Measurements from ENCODE around the gene SAXO1. TPM values are rescaled to one million over a fixed set of nuclear protein-coding genes. Genes with fewer than 3 reads are reported as not detected.
A peak's percentile ranks its signal among the peaks of the same experiment; 100 is the strongest.

The SAXO1 gene
- polyA plus RNA-seq, 2 donors = 0.02 TPM; not detected in 1

DNA sequence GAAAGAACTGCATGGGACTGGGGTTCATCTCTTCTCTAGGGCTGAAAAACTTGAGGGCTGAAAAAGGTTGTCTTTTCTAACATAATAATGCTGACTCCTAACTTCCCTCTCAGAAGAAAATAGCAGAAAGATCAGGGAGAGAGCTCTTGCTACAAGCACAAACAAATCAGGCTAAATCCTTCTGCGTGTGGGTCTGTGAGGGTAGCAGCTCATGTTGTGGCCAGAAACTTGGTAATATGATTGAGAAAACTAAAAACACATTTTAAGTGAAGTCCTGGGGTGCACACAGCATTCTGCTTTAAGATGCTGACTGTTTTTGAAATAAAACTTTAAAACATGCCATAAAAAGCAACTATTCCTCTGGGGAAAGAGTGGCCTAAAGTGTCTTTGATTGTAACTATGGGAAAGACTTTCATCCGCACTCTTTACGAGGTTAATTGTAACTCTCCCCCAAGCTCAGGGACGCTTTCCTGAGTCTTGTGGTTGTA is 56.7 kb downstream of the SAXO1 start:
- no peak overlapping the region for H3K4me3 ChIP-seq (ENCODE audit: low read depth in 1 of 2, low read length in 2 of 2)
- no peak overlapping the region for H3K27ac ChIP-seq (ENCODE audit: low read depth in 2 of 2, low read length in 1 of 2)
- no peaks in the 10 kb centered on the region for H3K9me3 ChIP-seq (ENCODE audit: control insufficient read depth in 2 of 2, insufficient read depth in 1 of 2, low read depth in 1 of 2, low read length in 1 of 2)
- H3K4me1 ChIP-seq (ENCODE audit: control insufficient read depth in 2 of 2, insufficient read depth in 2 of 2, low read length in 1 of 2) = no peaks in the 10 kb centered on the region
- no peaks in the 10 kb centered on the region for H3K36me3 ChIP-seq (ENCODE audit: control insufficient read depth in 2 of 2, insufficient read depth in 2 of 2, low read length in 1 of 2)
- WGBS, 2 donors = 39 to 61% methylated on average over 4 of the region's 4 CpGs
- no peaks in the 10 kb centered on the region for H3K27me3 ChIP-seq (ENCODE audit: control insufficient read depth in 1 of 2, insufficient read depth in 2 of 2, low read length in 2 of 2)

DNA sequence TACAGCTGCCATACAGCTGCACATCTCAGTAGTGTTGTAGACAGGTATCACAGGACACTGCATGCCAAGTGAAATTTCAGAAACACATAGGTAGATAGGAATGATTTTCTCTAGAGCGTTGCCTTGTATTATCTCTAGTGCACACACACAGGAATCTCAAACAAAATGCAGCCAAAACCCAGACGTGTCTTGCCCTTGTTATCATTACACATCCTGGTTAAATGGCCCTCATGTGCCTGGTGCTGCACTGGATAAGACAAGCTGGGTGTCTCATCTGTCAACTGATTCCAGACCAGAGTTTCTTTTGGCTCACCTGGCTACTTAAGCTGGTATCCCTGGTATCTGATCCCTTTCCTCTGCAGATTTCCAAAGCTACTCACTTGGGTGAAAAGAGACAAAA is 59.7 kb downstream of the SAXO1 start:
- H3K27ac ChIP-seq (ENCODE audit: low read depth in 2 of 2, low read length in 1 of 2) = no peak overlapping the region
- no peaks in the 10 kb centered on the region for H3K27me3 ChIP-seq (ENCODE audit: control insufficient read depth in 1 of 2, insufficient read depth in 2 of 2, low read length in 2 of 2)
- no peaks in the 10 kb centered on the region for H3K9me3 ChIP-seq (ENCODE audit: control insufficient read depth in 2 of 2, insufficient read depth in 1 of 2, low read depth in 1 of 2, low read length in 1 of 2)
- no peak overlapping the region for H3K4me3 ChIP-seq (ENCODE audit: low read depth in 1 of 2, low read length in 2 of 2)
- H3K4me1 ChIP-seq (ENCODE audit: control insufficient read depth in 2 of 2, insufficient read depth in 2 of 2, low read length in 1 of 2) = no peaks in the 10 kb centered on the region
- no peaks in the 10 kb centered on the region for H3K36me3 ChIP-seq (ENCODE audit: control insufficient read depth in 2 of 2, insufficient read depth in 2 of 2, low read length in 1 of 2)
- WGBS, 2 donors = 90 to 92% methylated on average over 2 of the region's 2 CpGs

DNA sequence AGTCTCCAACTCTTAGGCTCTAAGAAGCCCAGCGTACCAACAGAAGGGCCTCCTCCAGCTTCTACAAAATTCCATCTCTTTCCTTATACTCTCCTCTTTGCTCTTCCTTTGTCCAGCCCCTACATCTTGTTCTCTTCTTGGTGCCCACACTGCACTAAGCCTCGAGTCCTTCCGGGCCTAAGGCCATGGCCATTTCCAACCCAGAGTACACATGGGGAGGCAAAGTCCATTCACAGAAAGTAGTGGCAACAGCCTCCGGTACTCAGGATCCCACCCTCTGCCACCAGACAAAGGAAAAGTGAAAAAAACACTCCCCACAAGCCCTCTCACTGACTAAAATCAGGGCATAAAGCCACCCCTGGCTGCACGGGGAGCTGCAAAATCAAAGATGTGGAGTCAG is 60.3 kb downstream of the SAXO1 start:
- Histone ChIP-seq H3K27me3 (ENCODE audit: control insufficient read depth in 1 of 2, insufficient read depth in 2 of 2, low read length in 2 of 2) (no peaks in the 10 kb centered on the region), H3K4me1 (ENCODE audit: control insufficient read depth in 2 of 2, insufficient read depth in 2 of 2, low read length in 1 of 2) (peaks cover 0 to 4% of the 10 kb centered on the region in 2 donors), H3K36me3 (ENCODE audit: control insufficient read depth in 2 of 2, insufficient read depth in 2 of 2, low read length in 1 of 2) (no peaks in the 10 kb centered on the region), H3K27ac (ENCODE audit: low read depth in 2 of 2, low read length in 1 of 2) (no peak overlapping the region), H3K9me3 (ENCODE audit: control insufficient read depth in 2 of 2, insufficient read depth in 1 of 2, low read depth in 1 of 2, low read length in 1 of 2) (no peaks in the 10 kb centered on the region), H3K4me3 (ENCODE audit: low read depth in 1 of 2, low read length in 2 of 2) (no peak overlapping the region)
- WGBS, 2 donors = 79 to 82% methylated on average over 5 of the region's 5 CpGs

DNA sequence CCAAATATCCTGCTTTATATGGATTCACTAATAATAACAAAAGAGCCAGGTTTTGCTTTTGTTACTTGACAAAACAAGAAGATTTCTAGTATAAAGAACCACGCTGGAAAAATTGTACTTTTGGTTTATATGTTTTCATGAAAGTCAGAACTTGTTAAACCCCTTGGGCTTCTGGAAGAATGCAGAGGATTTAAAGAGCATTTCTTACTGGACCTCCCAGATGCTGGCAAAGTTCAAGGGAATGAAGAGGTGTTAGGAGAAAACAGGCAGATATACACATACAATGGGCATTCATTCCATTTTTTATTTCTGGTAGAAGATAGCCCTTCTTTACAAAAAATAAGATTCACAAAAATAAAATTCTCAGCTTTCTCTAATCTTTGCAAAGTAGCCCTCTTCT is 61.1 kb downstream of the SAXO1 start:
- H3K27ac ChIP-seq (ENCODE audit: low read depth in 2 of 2, low read length in 1 of 2) = no peak overlapping the region
- H3K9me3 ChIP-seq (ENCODE audit: control insufficient read depth in 2 of 2, insufficient read depth in 1 of 2, low read depth in 1 of 2, low read length in 1 of 2) = no peaks in the 10 kb centered on the region
- H3K36me3 ChIP-seq (ENCODE audit: control insufficient read depth in 2 of 2, insufficient read depth in 2 of 2, low read length in 1 of 2) = no peaks in the 10 kb centered on the region
- H3K4me1 ChIP-seq (ENCODE audit: control insufficient read depth in 2 of 2, insufficient read depth in 2 of 2, low read length in 1 of 2) = peaks cover 0 to 4% of the 10 kb centered on the region in 2 donors
- no peaks in the 10 kb centered on the region for H3K27me3 ChIP-seq (ENCODE audit: control insufficient read depth in 1 of 2, insufficient read depth in 2 of 2, low read length in 2 of 2)
- H3K4me3 ChIP-seq (ENCODE audit: low read depth in 1 of 2, low read length in 2 of 2) = no peak overlapping the region
- 61 to 68% methylated on average over 1 of the region's 1 CpG for WGBS, 2 donors

DNA sequence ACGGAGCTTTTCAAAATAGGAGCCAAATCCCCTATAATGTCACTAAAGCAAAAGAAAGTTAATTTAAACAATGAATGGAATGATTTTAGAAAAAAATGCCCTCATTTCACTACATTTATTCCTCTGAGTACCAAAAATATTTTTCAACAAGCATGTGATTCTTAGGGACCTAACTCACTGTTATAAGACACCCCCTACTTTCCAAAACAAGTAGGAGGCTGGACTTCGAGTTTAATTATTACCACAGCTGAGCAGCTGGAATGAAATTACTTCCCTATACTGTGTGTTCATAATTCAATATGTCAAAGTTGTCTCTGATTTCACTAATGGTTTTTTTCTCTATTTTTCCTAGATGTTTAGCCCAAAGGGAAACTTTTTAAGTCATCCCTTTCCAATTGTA is 61.6 kb downstream of the SAXO1 start:
- 51 to 59% methylated on average over 2 of the region's 2 CpGs for WGBS, 2 donors

DNA sequence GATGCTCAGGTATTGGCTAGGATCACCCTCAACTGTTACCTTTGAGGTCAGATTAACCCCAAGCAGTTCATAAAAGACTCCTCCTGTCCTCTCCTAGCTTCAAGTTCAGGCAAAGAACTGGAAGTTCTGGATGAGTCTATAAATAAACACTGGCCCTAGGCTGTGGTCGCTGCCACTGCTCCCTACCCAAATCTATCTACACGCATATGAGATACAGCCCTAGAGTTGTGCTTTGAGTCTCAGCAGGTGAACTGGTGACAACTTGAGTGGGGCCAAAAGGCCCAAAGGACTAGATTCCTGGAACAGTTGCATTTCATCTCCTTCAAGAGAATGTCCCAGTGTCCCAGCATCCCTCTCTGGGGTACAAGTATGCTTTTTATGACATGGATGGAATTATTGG is 62.6 kb downstream of the SAXO1 start:
- H3K36me3 ChIP-seq (ENCODE audit: control insufficient read depth in 2 of 2, insufficient read depth in 2 of 2, low read length in 1 of 2) = no peaks in the 10 kb centered on the region
- no peak overlapping the region for H3K27ac ChIP-seq (ENCODE audit: low read depth in 2 of 2, low read length in 1 of 2)
- WGBS, 2 donors = 47 to 70% methylated on average over 2 of the region's 2 CpGs
- no peaks in the 10 kb centered on the region for H3K9me3 ChIP-seq (ENCODE audit: control insufficient read depth in 2 of 2, insufficient read depth in 1 of 2, low read depth in 1 of 2, low read length in 1 of 2)
- H3K4me1 ChIP-seq (ENCODE audit: control insufficient read depth in 2 of 2, insufficient read depth in 2 of 2, low read length in 1 of 2) = peaks cover 0 to 4% of the 10 kb centered on the region in 2 donors
- no peak overlapping the region for H3K4me3 ChIP-seq (ENCODE audit: low read depth in 1 of 2, low read length in 2 of 2)
- H3K27me3 ChIP-seq (ENCODE audit: control insufficient read depth in 1 of 2, insufficient read depth in 2 of 2, low read length in 2 of 2) = no peaks in the 10 kb centered on the region

More for the DNA sequence above, 61.6 kb downstream of the SAXO1 start:
- H3K9me3 ChIP-seq (ENCODE audit: control insufficient read depth in 2 of 2, insufficient read depth in 1 of 2, low read depth in 1 of 2, low read length in 1 of 2) = no peaks in the 10 kb centered on the region
- no peaks in the 10 kb centered on the region for H3K27me3 ChIP-seq (ENCODE audit: control insufficient read depth in 1 of 2, insufficient read depth in 2 of 2, low read length in 2 of 2)
- H3K27ac ChIP-seq (ENCODE audit: low read depth in 2 of 2, low read length in 1 of 2) = no peak overlapping the region
- no peaks in the 10 kb centered on the region for H3K36me3 ChIP-seq (ENCODE audit: control insufficient read depth in 2 of 2, insufficient read depth in 2 of 2, low read length in 1 of 2)
- H3K4me1 ChIP-seq (ENCODE audit: control insufficient read depth in 2 of 2, insufficient read depth in 2 of 2, low read length in 1 of 2) = peaks cover 0 to 4% of the 10 kb centered on the region in 2 donors
- H3K4me3 ChIP-seq (ENCODE audit: low read depth in 1 of 2, low read length in 2 of 2) = no peak overlapping the region

DNA sequence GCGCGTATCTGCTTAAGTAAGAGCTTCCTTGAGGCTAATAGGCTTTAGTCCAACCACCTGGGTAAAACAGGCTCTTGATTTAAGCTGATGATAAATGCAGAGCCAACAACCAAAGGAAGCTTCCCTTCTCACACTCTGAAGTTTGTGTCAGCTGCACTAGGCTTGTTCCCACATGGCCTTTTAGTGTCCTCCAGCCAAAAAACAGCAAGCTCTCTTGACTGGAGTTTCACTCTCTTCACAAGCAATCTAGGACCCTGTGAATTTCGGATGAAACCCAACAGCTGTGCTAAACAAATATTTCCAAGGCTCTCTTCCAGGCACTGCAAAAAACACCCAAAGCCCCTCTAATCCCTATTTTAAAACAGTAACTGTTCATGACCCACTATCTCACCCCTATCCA is 63.9 kb downstream of the SAXO1 start:
- H3K27me3 ChIP-seq (ENCODE audit: control insufficient read depth in 1 of 2, insufficient read depth in 2 of 2, low read length in 2 of 2) = no peaks in the 10 kb centered on the region
- H3K36me3 ChIP-seq (ENCODE audit: control insufficient read depth in 2 of 2, insufficient read depth in 2 of 2, low read length in 1 of 2) = no peaks in the 10 kb centered on the region
- peaks cover 0 to 4% of the 10 kb centered on the region in 2 donors for H3K4me1 ChIP-seq (ENCODE audit: control insufficient read depth in 2 of 2, insufficient read depth in 2 of 2, low read length in 1 of 2)
- H3K9me3 ChIP-seq (ENCODE audit: control insufficient read depth in 2 of 2, insufficient read depth in 1 of 2, low read depth in 1 of 2, low read length in 1 of 2) = no peaks in the 10 kb centered on the region
- peak overlapping the region in 1 of 2 donors; percentile 24 for H3K27ac ChIP-seq (ENCODE audit: low read depth in 2 of 2, low read length in 1 of 2)
- WGBS, 2 donors = 26 to 54% methylated on average over 3 of the region's 3 CpGs
- no peak overlapping the region for H3K4me3 ChIP-seq (ENCODE audit: low read depth in 1 of 2, low read length in 2 of 2)

DNA sequence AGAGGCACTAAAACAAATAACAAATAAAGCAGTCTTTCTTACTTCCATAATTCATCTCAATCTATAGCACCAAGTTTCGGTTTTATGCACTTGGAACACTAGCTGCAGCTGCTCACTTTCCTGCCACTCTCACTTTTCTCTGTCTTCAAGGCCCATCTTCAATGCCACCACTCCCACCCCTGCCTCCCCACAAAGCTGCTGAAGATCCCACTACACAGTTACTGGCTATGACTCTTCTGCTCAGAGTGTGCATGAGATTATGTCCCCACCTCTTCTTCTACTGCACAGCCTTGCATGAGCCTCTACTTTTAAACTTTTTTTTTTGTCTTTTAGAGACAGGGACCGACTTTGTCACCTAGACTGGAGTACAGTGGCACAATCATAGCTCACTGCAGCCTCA is 77.4 kb downstream of the SAXO1 start:
- WGBS, 2 donors = 69 to 77% methylated on average over 2 of the region's 2 CpGs
- Histone ChIP-seq H3K4me1 (ENCODE audit: control insufficient read depth in 2 of 2, insufficient read depth in 2 of 2, low read length in 1 of 2) (peaks cover 0 to 2% of the 10 kb centered on the region in 2 donors), H3K27ac (ENCODE audit: low read depth in 2 of 2, low read length in 1 of 2) (no peak overlapping the region), H3K4me3 (ENCODE audit: low read depth in 1 of 2, low read length in 2 of 2) (no peak overlapping the region), H3K9me3 (ENCODE audit: control insufficient read depth in 2 of 2, insufficient read depth in 1 of 2, low read depth in 1 of 2, low read length in 1 of 2) (no peaks in the 10 kb centered on the region), H3K36me3 (ENCODE audit: control insufficient read depth in 2 of 2, insufficient read depth in 2 of 2, low read length in 1 of 2) (no peaks in the 10 kb centered on the region), H3K27me3 (ENCODE audit: control insufficient read depth in 1 of 2, insufficient read depth in 2 of 2, low read length in 2 of 2) (peaks cover 0 to 2% of the 10 kb centered on the region in 2 donors)

DNA sequence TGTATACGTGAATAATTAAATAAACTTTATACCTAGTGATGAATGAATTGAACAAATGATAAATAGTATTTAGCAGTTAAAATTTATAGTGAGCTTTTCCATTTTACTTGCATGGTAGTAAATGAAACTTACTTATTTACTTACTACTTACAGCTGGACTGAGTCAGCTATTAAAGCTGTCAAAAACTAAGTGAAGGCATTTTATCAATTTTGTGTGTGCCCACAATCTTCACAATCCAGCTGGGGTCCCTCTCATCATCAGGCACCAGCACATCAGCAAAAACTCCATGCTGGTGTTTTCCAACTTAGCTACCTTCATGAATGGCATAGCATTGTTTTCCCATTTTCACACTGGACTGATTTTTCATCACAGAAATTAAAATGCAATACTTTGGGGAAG is 81.1 kb downstream of the SAXO1 start:
- H3K4me1 ChIP-seq (ENCODE audit: control insufficient read depth in 2 of 2, insufficient read depth in 2 of 2, low read length in 1 of 2) = no peaks in the 10 kb centered on the region
- no peak overlapping the region for H3K4me3 ChIP-seq (ENCODE audit: low read depth in 1 of 2, low read length in 2 of 2)
- WGBS, 2 donors = 66 to 74% methylated on average over 1 of the region's 1 CpG
- H3K27me3 ChIP-seq (ENCODE audit: control insufficient read depth in 1 of 2, insufficient read depth in 2 of 2, low read length in 2 of 2) = peaks cover 0 to 2% of the 10 kb centered on the region in 2 donors
- no peak overlapping the region for H3K27ac ChIP-seq (ENCODE audit: low read depth in 2 of 2, low read length in 1 of 2)
- no peaks in the 10 kb centered on the region for H3K9me3 ChIP-seq (ENCODE audit: control insufficient read depth in 2 of 2, insufficient read depth in 1 of 2, low read depth in 1 of 2, low read length in 1 of 2)
- H3K36me3 ChIP-seq (ENCODE audit: control insufficient read depth in 2 of 2, insufficient read depth in 2 of 2, low read length in 1 of 2) = no peaks in the 10 kb centered on the region

DNA sequence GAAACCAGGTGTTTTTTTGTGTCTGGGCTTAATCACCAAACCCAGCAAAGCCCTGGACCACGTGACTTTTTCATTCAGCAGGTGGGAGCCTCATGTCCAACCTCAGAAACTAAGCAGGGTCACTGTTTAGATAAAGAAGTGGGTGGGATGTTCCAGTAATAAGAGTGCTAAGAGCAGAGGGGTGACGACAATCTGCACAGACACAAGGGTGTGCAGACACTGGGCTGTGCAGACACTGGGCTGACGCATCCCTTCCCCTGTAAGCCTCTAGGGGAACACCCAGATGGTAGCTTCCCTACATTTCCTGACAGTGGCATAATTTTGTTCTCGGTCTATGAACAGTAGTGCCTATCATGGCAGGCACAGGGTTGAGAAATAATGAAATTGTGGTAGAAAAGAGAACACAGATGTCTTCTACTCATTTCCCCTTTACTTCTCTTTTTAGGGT is 85.1 kb downstream of the SAXO1 start:
- H3K4me3 ChIP-seq (ENCODE audit: low read depth in 1 of 2, low read length in 2 of 2) = no peak overlapping the region
- no peaks in the 10 kb centered on the region for H3K36me3 ChIP-seq (ENCODE audit: control insufficient read depth in 2 of 2, insufficient read depth in 2 of 2, low read length in 1 of 2)
- no peaks in the 10 kb centered on the region for H3K9me3 ChIP-seq (ENCODE audit: control insufficient read depth in 2 of 2, insufficient read depth in 1 of 2, low read depth in 1 of 2, low read length in 1 of 2)
- 58 to 71% methylated on average over 4 of the region's 4 CpGs for WGBS, 2 donors
- no peak overlapping the region for H3K27ac ChIP-seq (ENCODE audit: low read depth in 2 of 2, low read length in 1 of 2)
- H3K27me3 ChIP-seq (ENCODE audit: control insufficient read depth in 1 of 2, insufficient read depth in 2 of 2, low read length in 2 of 2) = peaks cover 0 to 2% of the 10 kb centered on the region in 2 donors
- no peaks in the 10 kb centered on the region for H3K4me1 ChIP-seq (ENCODE audit: control insufficient read depth in 2 of 2, insufficient read depth in 2 of 2, low read length in 1 of 2)
